Activated CD4-positive, alpha-beta T cell treated with anti-CD3 and anti-CD28 coated beads, Interleukin-2, amount 50 U/mL, for 16 hours (primary cell): ENCODE data around the gene GSTA2.
"Not testable (repeated sequence)": the region's sequence is repeated elsewhere in the genome, so short reads cannot be mapped to it uniquely, and the experiment has no call there.

Source experiments
- DNase-seq: peaks from one replicate; pipeline ENCODE4 v3.0.0-alpha.2; 2020

The GSTA2 gene

GRCh38 chr6:52763322-52763916, at the start of gene GSTA2:
TSS of gene GSTA2 (minus strand) at chr6:52763475. CDS start at chr6:52757947, 5,528 bp downstream.
- DNase-seq: not testable (repeated sequence)

GRCh38 chr6:52809777-52810176, 46.5 kb upstream of the GSTA2 start:
- not testable (repeated sequence) for DNase-seq

- no peak for DNase-seq
Observed at GRCh38 chr6:52808660-52809059, 45.4 kb upstream of the GSTA2 start.

- not testable (repeated sequence) for DNase-seq
Observed at GRCh38 chr6:52803668-52804255, 40.5 kb upstream of the GSTA2 start, which contains the start of gene GSTA1. TSS of gene GSTA1 (minus strand) at chr6:52803816. CDS start at chr6:52799267, 4,549 bp downstream.

GRCh38 chr6:52802806-52803205, 39.5 kb upstream of the GSTA2 start:
- DNase-seq: no peak

GRCh38 chr6:52801188-52801841, 38.0 kb upstream of the GSTA2 start:
- no peak for DNase-seq

GRCh38 chr6:52799272-52799671, 36.0 kb upstream of the GSTA2 start:
- not testable (repeated sequence) for DNase-seq

GRCh38 chr6:52794366-52794765, 31.1 kb upstream of the GSTA2 start:
- DNase-seq: not testable (repeated sequence)

GRCh38 chr6:52790861-52791260, 27.6 kb upstream of the GSTA2 start:
- no peak for DNase-seq

GRCh38 chr6:52789658-52790057, 26.4 kb upstream of the GSTA2 start:
- DNase-seq: not testable (repeated sequence)

GRCh38 chr6:52788478-52788877, 25.2 kb upstream of the GSTA2 start:
- no peak for DNase-seq

GRCh38 chr6:52787917-52788316, 24.6 kb upstream of the GSTA2 start:
- DNase-seq: no peak

GRCh38 chr6:52786249-52786956, 23.1 kb upstream of the GSTA2 start:
- DNase-seq: no peak

GRCh38 chr6:52782696-52783274, 19.5 kb upstream of the GSTA2 start:
- DNase-seq: not testable (repeated sequence)

- DNase-seq: not testable (repeated sequence)
Observed at GRCh38 chr6:52782209-52782608, 18.9 kb upstream of the GSTA2 start.

GRCh38 chr6:52779237-52779636, 16.0 kb upstream of the GSTA2 start:
- no peak for DNase-seq

GRCh38 chr6:52776711-52777351, 13.6 kb upstream of the GSTA2 start:
- not testable (repeated sequence) for DNase-seq

- not testable (repeated sequence) for DNase-seq
Observed at GRCh38 chr6:52769399-52769798, 6.1 kb upstream of the GSTA2 start.

- not testable (repeated sequence) for DNase-seq
Observed at GRCh38 chr6:52767658-52768057, 4.4 kb upstream of the GSTA2 start.

- not testable (repeated sequence) for DNase-seq
Observed at GRCh38 chr6:52761673-52762491, 1.4 kb downstream of the GSTA2 start.

GRCh38 chr6:52760105-52760765, 3.0 kb downstream of the GSTA2 start:
- no peak for DNase-seq
